HEK293T (cell line): Measurements from ENCODE around the gene IAH1.

Experiments
- CTCF ChIA-PET: fragments of 350-600 bp; formaldehyde crosslinking; extraction: SDS; loops from one replicate; lab custom pipeline; 2021; ENCODE audit warnings: antibody characterized with exemption, inconsistent platforms; lab: Yijun Ruan, JAX
- POLR2A ChIA-PET: fragments of 350-600 bp; formaldehyde crosslinking; extraction: SDS; loops from one replicate; lab custom pipeline; 2020; ENCODE audit warnings: antibody characterized with exemption, inconsistent platforms; lab: Yijun Ruan, JAX
- DNase-seq: peaks from one replicate; pipeline ENCODE4 v3.0.0; 2012; ENCODE audit warnings: mixed read lengths; ENCODE audit errors: extremely low spot score
- ARNT ChIP-seq: fragments of 450-650 bp; IDR thresholded peaks from 2 replicates; pipeline ENCODE4 v1.6.1; 2017; ENCODE audit warnings: mild to moderate bottlenecking
- BHLHE40 ChIP-seq: fragments of 450-650 bp; IDR thresholded peaks from 2 replicates; pipeline ENCODE4 v1.6.1; 2016; ENCODE audit warnings: mild to moderate bottlenecking, moderate library complexity, borderline replicate concordance
- CTBP1 ChIP-seq: fragments of 450-650 bp; IDR thresholded peaks from 2 replicates; pipeline ENCODE4 v1.6.1; 2016; ENCODE audit warnings: borderline replicate concordance
- ELF4 ChIP-seq: fragments of 450-650 bp; IDR thresholded peaks from 2 replicates; pipeline ENCODE4 v1.6.1; 2017; ENCODE audit warnings: antibody characterized with exemption
- FOXA1 ChIP-seq: fragments of 450-650 bp; IDR thresholded peaks from 2 replicates; pipeline ENCODE4 v1.6.1; 2016; ENCODE audit warnings: mild to moderate bottlenecking
- FOXK2 ChIP-seq: fragments of 450-650 bp; IDR thresholded peaks from 2 replicates; pipeline ENCODE4 v1.6.1; 2016; ENCODE audit warnings: mild to moderate bottlenecking
- FOXM1 ChIP-seq: fragments of 450-650 bp; IDR thresholded peaks from 2 replicates; pipeline ENCODE4 v1.6.1; 2017; ENCODE audit warnings: mild to moderate bottlenecking, borderline replicate concordance
- HDGF ChIP-seq: fragments of 450-650 bp; IDR thresholded peaks from 2 replicates; pipeline ENCODE4 v1.6.1; 2017; ENCODE audit warnings: antibody characterized with exemption, borderline replicate concordance
- L3MBTL2 ChIP-seq: fragments of 450-650 bp; conservative IDR thresholded peaks from 2 replicates; pipeline ENCODE4 v1.6.1; 2016; ENCODE audit warnings: mild to moderate bottlenecking
- LEF1 ChIP-seq: fragments of 450-650 bp; IDR thresholded peaks from 2 replicates; pipeline ENCODE4 v1.6.1; 2017; ENCODE audit warnings: mild to moderate bottlenecking, borderline replicate concordance
- NFRKB ChIP-seq: fragments of 450-650 bp; IDR thresholded peaks from 2 replicates; pipeline ENCODE4 v1.6.1; 2016; ENCODE audit warnings: mild to moderate bottlenecking, moderate library complexity
- SP1 ChIP-seq: fragments of 450-650 bp; IDR thresholded peaks from 2 replicates; pipeline ENCODE4 v1.6.1; 2017
- SUZ12 ChIP-seq: fragments of 450-650 bp; IDR thresholded peaks from 2 replicates; pipeline ENCODE4 v1.6.1; 2016; ENCODE audit warnings: mild to moderate bottlenecking
- TARDBP ChIP-seq: fragments of 450-650 bp; IDR thresholded peaks from 2 replicates; pipeline ENCODE4 v1.6.1; 2016
- ZNF384 ChIP-seq: fragments of 450-650 bp; IDR thresholded peaks from 2 replicates; pipeline ENCODE4 v1.6.1; 2016
- TF ChIP-seq, protein P1 (sequence below): fragments of 450-650 bp; IDR thresholded peaks from 2 replicates; pipeline ENCODE4 v1.6.1; 2016

The IAH1 gene

DNA sequence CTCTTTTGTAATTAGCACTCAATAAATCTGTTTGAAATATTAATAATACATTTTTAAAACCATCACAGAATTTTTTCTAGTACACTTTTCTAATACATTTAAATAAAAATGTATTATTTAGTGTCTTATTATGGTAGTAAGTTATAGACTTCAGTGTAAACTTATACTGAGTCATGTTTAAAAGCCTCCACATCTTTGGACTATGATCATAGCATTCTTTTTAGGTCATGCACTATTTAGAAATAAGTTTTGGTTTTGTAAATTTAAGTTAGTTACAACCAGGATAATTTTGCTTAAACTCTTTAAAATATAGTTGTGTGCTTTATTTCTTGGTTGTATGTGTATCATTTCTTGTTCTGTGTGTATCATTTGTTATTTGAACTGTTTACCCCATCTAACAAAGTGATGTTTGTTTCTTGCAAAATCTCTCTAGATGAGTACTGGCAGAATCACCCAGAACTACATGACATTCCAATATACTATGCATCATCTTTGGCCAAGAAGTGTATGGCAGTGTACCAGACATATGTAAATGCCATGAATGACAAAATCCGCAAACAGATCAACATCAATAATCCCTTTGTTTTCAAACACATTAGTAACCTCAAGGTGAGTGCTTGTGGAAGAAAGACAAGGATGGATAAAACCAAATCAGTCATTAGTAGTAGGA is 34.2 kb upstream of the IAH1 start:
- TF ChIP-seq TARDBP (no peak), FOXM1 (no peak), ZNF384 (no peak), SP1 (no peak)
- TF ChIP-seq, protein P1, sequence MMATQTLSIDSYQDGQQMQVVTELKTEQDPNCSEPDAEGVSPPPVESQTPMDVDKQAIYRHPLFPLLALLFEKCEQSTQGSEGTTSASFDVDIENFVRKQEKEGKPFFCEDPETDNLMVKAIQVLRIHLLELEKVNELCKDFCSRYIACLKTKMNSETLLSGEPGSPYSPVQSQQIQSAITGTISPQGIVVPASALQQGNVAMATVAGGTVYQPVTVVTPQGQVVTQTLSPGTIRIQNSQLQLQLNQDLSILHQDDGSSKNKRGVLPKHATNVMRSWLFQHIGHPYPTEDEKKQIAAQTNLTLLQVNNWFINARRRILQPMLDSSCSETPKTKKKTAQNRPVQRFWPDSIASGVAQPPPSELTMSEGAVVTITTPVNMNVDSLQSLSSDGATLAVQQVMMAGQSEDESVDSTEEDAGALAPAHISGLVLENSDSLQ: no peak
- no peak for DNase-seq
- CTCF ChIA-PET: no interaction called here
- POLR2A ChIA-PET: no interaction called here

DNA sequence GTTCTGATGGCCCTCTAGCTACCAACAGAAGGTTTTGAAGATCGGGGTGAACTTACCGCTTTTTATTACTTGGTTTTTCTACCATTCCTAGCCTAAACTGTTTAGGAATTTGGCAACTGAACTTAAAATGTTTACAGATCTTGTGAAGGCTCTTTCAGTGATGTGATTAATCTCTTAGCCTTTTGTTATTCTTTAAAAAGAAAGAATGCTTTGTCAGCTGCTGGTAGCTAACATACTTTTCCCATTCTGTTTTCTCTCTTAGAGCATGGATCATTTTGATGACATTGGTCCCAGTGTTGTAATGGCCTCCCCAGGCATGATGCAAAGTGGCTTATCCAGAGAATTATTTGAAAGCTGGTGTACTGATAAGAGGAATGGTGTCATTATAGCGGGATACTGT is 32.8 kb upstream of the IAH1 start:
- no peak for TF ChIP-seq CTBP1
- TF ChIP-seq FOXK2: no peak
- no peak for TF ChIP-seq NFRKB
- TF ChIP-seq SP1: no peak
- TF ChIP-seq ZNF384: no peak
- TF ChIP-seq ELF4: no peak
- TF ChIP-seq LEF1: no peak
- TF ChIP-seq ARNT: no peak
- no peak for TF ChIP-seq TARDBP
- TF ChIP-seq SUZ12: no peak
- no peak for DNase-seq
- ChIA-PET POLR2A (no interaction called here), CTCF (no interaction called here)

DNA sequence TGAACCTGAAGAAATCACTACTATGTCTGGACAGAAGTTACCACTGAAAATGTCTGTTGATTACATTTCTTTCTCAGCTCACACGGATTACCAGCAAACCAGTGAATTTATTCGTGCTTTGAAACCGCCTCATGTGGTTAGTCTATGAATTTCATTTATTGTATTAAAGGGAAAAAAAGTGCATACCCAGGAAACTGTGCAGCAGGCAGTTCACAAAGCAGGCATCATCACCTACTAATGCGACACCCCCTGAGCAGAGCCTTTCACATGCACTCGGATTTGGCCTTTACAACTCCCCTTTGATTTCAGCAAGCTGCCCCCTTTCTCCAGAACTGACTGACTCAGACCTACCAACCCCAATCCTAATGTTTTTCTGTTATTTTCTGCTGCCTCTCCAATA is 30.8 kb upstream of the IAH1 start:
- TF ChIP-seq TARDBP: no peak
- TF ChIP-seq HDGF: no peak
- TF ChIP-seq, protein P1: no peak
- TF ChIP-seq ELF4: no peak
- no peak for TF ChIP-seq L3MBTL2
- no peak for TF ChIP-seq SP1
- TF ChIP-seq NFRKB: no peak
- no peak for TF ChIP-seq FOXA1
- no peak for TF ChIP-seq BHLHE40
- TF ChIP-seq FOXK2: no peak
- TF ChIP-seq CTBP1: no peak
- TF ChIP-seq ZNF384: no peak
- no peak for TF ChIP-seq ARNT
- no peak for TF ChIP-seq LEF1
- no peak for TF ChIP-seq SUZ12
- TF ChIP-seq FOXM1: no peak
- POLR2A ChIA-PET: no interaction called here

DNA sequence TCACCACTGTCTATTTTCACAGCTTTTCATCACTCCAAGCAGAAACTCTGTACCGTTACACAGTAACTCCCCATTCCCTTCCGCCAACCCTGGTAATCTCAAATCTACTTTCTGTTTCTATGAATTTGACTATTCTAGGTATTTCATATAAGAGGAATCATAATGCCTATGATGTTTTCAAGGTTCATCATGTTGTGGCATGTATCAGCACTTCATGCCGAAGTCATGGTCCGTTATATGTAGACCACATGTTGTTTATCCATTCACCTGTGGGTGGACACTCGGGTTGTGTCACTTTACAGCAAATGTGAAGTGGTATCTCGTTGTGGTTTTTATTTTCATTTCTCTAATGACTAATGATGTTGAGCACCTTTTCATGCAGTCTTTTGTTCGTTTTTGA is 29.3 kb upstream of the IAH1 start:
- CTCF ChIA-PET: no interaction called here
- no peak for DNase-seq
- TF ChIP-seq CTBP1: no peak
- TF ChIP-seq FOXM1: no peak
- no peak for TF ChIP-seq NFRKB
- TF ChIP-seq FOXA1: no peak
- no peak for TF ChIP-seq SUZ12
- no peak for TF ChIP-seq L3MBTL2
- no peak for TF ChIP-seq ARNT
- TF ChIP-seq SP1: no peak
- TF ChIP-seq, protein P1: no peak
- POLR2A ChIA-PET: no interaction called here

More for the DNA sequence above, 30.8 kb upstream of the IAH1 start:
- CTCF ChIA-PET: no interaction called here
- DNase-seq: no peak

DNA sequence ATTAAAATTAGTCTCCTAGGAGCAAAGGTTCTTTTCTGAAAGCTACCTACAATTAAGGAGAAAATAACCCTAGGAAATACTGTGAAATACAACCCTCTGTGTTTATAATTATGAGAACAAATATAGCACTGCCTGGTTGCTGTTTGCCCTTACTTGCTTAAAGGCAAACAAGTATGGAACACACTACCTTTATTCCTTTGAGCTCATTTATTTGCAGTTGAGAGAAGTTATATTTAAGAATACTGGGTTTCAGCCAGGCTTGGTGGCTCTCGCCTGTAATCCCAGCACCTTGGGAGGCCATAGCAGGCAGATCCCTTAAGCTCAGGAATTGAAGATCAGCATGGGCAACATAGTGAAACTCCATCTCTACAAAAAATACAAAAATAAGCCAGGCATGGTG is 23.1 kb upstream of the IAH1 start:
- POLR2A ChIA-PET: no interaction called here
- DNase-seq: no peak
- CTCF ChIA-PET: no interaction called here
- TF ChIP-seq ELF4: no peak
- no peak for TF ChIP-seq HDGF
- TF ChIP-seq L3MBTL2: no peak

DNA sequence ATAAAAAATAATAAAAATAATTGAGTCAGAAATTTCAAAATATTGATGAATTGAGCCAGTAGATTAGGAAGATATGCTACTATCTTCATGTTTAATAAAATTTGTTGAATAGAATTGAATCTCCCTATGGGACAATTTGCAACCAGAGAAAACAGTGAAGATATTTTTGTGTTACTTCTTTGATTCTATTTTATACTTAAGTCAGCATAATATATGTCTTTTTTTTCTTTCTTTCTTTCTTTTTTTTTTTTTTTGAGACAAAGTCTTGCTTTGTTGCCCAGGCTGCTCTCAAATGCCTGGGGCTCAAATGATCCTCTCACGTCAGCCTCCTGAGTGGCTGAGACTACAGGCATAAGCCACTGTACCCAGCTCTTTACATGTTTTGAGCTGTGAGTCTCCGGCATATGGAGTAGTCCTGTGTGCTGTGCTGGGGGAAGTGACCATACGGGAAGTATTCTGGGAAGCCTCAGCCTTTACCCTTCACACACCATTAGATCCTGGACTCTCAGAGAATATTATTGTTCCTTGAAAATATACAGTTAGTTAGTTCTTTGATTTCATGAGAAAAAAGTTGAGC is 13.8 kb upstream of the IAH1 start:
- ChIA-PET CTCF (no interaction called here), POLR2A (no interaction called here)
- DNase-seq: no peak
- TF ChIP-seq ARNT: no peak
- no peak for TF ChIP-seq FOXA1
- TF ChIP-seq SP1: no peak
- TF ChIP-seq ZNF384: no peak
- no peak for TF ChIP-seq CTBP1
- no peak for TF ChIP-seq BHLHE40
- TF ChIP-seq LEF1: no peak
- no peak for TF ChIP-seq ELF4
- no peak for TF ChIP-seq HDGF
- TF ChIP-seq, protein P1: no peak
- no peak for TF ChIP-seq FOXM1
